NT2/D1 (cell line): ENCODE results near the gene NHS.

Experiments used
- SUZ12 ChIP-seq: IDR thresholded peaks from 2 replicates; pipeline ENCODE4 v1.6.1; 2011; ENCODE audit not compliant: insufficient read length, insufficient read depth; ENCODE audit errors: extremely low read depth
- YY1 ChIP-seq: IDR thresholded peaks from 2 replicates; pipeline ENCODE4 v1.6.1; 2011; ENCODE audit not compliant: insufficient read length, insufficient read depth
- ZNF274 ChIP-seq: IDR thresholded peaks from 2 replicates; pipeline ENCODE4 v1.6.1; 2011; ENCODE audit warnings: mild to moderate bottlenecking, low read depth, low read length

GRCh38 chrX:17475449-17476217, 100.6 kb downstream of the NHS start:
- TF ChIP-seq YY1 (no peak), SUZ12 (no peak), ZNF274 (no peak)
